ENCODE data around the gene DEFB108B.
"Not testable (repeated sequence)": the region's sequence is repeated elsewhere in the genome, so short reads cannot be mapped to it uniquely, and the experiment has no call there.

Gene DEFB108B, protein sequence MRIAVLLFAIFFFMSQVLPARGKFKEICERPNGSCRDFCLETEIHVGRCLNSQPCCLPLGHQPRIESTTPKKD

GRCh38 chr11:71832811-71833210 lies at the start of gene DEFB108B:
TSS of gene DEFB108B (plus strand) at chr11:71833200. CDS start at chr11:71833200, 0 bp downstream.
- in situ Hi-C loops (cut with HindIII; ENCODE audit: low sequenced_read_pairs) = not testable (repeated sequence)

DNA sequence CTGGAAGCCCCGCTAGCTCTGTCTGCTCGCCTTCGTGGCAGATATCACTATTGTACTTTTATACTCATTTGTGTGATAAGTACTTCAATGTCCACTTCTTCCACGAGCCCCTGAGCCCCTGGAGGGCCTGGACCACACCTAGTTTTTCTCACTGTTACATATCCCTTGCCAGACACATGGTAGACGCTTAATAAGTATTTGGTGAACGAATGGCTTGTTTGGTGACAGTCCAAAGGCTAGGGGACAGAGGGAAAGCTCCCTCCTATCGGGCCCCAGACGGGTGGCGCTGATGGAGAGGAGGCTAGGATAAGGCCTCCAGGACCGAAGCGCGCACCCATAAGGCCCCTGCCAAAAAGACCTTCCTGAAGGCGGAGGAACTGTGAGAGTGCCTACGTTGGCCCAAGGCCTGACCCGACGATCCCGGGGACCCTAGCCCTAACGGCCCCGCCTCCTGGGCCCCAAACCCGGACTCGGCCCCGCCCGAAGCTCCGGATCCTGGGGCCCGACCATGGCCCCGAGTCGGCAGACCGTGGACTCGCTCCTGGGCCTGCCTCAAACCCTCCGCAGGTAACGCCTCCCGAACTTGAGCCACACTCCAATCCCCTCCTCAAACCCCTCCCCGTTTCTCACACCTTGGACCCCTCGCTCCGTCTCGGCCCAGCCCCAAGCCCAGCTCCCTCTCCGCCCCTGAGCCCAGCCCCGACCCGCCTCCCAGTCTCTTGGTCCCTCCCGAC lies 46.7 kb upstream of the DEFB108B start:
- in situ Hi-C loops (cut with HindIII; ENCODE audit: low sequenced_read_pairs) = not testable (repeated sequence)

DNA sequence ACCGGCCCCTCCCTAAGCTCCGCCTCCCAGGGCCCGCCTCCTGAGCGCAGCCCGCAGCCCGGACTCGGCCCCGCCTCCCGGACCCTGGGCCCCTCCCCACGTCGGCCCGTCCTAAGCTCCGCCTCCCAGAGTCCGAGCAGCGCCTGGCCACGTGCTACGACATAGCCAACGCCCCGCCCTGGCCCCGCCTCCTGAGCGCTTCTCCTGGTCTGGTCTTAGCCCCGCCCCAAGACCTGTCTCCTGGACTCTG lies 46.2 kb upstream of the DEFB108B start:
- in situ Hi-C loops (cut with HindIII; ENCODE audit: low sequenced_read_pairs) = not testable (repeated sequence)

GRCh38 chr11:71787098-71787823 lies 45.7 kb upstream of the DEFB108B start:
- in situ Hi-C loops (cut with HindIII; ENCODE audit: low sequenced_read_pairs) = no loop called here

DNA sequence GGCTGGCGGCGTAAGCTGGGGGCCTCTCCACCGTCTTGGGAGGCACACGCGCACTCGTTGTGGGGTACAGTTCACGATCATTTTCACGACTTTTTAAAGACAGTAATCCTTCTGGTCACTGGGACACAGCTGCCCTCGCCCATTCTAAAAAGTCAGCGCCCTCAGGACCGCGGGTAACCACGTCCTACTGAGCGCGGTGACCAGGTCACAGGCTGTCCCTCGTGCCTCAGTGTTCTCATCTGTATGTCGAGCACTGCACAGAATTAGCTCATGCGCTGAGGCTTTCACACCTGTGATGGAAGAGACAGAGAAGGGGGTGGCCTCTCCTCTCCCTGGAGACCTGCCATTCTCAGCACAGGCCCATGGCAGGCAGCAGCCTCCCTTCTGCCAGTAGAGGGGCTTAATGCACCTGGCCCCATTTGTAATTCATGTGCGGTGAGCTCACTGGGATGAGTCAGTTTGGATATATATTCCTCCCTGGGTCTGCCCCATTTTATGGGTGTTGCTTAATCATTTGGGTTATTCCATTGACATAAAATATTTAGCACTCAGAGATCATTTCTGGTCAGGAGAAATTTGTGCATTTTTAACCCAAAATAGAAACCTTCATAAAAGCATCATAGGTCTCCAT lies 45.1 kb upstream of the DEFB108B start:
- in situ Hi-C loops (cut with HindIII; ENCODE audit: low sequenced_read_pairs) = not testable (repeated sequence)

DNA sequence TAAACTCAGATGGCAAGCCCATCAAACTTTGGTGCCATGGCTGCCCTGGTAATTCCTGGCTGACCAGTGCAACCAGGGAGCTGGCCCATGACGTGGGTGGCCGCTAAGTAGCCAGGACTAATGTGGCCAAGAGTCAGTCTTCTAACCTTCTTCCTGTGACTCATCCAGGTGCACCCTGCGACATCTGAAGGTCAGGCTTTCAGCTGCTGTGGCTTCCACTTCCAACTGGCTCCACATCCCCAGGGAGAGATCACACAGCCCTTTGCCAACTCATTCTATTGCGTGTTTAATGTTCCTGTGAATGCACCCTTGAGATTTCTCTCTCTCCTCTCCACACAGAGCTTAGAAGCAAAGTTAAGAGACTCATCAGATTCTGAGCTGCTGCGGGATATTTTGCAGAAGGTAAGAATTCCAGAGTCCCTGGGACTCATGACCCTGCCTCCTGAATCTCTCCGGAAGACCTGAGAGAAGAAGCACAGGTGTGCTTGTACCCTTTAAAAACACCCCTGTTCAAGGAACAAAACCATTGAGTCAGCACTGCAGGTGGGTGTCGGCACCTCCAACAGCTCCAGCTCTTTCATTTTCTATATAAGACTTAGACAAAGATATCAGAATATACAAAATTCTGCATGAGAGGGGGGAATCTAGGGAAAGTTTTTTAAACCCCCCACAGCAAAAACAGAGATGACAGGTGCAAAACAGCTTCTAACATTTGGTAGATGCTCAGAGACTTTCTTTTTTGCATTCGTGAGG lies 43.4 kb upstream of the DEFB108B start:
- in situ Hi-C loops (cut with HindIII; ENCODE audit: low sequenced_read_pairs) = not testable (repeated sequence)

- in situ Hi-C loops (cut with HindIII; ENCODE audit: low sequenced_read_pairs) = not testable (repeated sequence)
Observed at GRCh38 chr11:71791111-71791510, 41.9 kb upstream of the DEFB108B start.

DNA sequence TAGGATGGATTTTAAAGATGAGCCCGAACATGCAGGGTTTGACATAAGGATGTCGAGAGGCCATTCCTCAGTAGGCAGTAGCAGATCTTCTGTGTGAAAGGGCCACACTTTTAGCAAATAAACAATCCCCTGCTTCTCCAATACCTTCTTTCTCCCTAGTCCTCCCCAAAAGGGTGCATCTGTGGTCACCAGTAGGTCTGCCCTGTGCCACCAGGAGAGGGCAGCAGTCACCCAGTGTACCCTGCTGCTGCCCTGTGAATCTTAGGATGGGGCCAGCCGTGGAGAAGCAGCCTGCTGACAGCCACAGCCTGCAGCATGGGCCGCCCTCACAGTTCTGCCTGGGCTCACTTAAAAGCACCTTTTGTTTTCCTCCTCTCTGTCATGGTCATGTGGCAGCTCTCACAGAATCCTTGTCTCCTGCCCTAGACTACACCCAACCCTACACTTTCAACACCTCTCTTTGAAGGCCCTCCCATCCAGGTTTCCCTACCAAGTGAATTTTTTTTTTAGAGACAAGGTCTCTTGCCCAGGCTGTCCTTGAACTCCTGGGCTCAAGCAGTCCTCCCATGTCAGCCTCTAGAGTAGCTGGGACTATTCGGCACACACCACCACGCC lies 40.3 kb upstream of the DEFB108B start:
- in situ Hi-C loops (cut with HindIII; ENCODE audit: low sequenced_read_pairs) = not testable (repeated sequence)

DNA sequence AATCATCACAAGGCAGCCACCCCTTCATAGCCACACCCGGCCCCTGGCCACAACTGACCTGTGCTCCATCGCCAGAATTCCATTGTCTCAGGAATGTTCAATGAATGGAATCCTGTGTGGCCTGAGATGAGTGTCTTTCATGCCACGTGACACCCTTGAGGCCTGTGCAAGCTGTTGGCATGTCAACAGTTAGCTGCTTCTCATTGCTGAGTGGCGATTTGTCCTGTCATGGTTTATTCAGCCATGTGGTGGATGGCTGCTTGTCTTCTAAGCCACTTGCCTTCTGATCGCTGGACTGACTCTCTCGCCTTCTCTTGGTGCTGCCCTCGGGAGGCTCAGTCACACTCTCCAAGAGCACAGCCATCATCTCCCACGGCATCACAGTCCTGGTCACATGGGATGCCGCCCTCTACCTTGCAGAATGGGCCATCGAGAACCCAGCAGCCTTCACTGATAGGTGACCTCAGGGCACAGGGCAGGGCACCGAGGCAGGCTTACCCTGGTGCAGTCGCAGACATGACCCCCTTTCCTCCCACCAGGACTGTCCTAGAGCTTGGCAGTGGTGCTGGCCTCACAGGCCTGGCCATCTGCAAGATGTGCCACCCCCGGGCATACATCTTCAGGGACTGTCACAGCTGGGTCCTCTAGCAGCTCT lies 38.5 kb upstream of the DEFB108B start:
- in situ Hi-C loops (cut with HindIII; ENCODE audit: low sequenced_read_pairs) = not testable (repeated sequence)

DNA sequence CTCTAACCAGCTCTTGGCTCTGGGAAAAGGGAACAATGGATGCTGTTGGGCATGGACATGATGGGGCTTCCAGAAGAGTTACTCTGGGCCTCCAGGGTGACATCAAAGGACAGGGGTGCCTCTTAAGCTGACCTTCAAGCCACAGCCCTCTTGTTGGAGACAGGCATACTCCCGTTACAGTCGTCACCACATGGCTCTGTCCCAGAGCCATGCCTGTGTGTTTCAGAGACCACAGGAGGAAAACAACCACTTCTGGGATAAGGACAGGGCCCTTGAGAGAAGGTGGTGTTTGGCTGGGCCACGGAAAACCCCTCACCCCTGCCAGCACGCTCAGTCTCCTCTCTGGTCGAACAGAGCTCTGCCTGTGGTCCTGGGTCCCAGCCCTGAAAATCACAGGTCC lies 37.8 kb upstream of the DEFB108B start:
- in situ Hi-C loops (cut with HindIII; ENCODE audit: low sequenced_read_pairs) = not testable (repeated sequence)

DNA sequence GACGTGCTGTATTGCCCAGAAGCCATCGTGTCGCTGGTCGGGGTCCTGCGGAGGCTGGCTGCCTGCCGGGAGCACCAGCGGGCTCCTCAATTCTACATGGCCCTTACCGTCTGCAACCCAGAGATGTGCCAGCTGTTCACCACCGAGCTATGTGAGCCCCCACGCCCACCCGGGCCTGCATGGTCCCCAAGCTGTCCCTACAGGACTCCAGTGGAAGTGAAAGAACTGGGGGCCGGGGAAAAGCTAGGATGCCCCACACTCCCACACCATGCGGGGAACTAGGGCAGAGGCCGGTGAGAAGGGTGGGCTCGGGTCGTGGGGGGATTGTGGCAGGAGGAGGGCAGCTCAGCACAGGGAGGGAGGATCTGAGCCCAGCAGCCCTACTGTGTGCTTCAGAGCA lies 37.0 kb upstream of the DEFB108B start:
- in situ Hi-C loops (cut with HindIII; ENCODE audit: low sequenced_read_pairs) = not testable (repeated sequence)

- in situ Hi-C loops (cut with HindIII; ENCODE audit: low sequenced_read_pairs) = not testable (repeated sequence)
Observed at GRCh38 chr11:71796781-71797180, 36.2 kb upstream of the DEFB108B start.

- in situ Hi-C loops (cut with HindIII; ENCODE audit: low sequenced_read_pairs) = not testable (repeated sequence)
Observed at GRCh38 chr11:71799556-71800128, 33.4 kb upstream of the DEFB108B start.

- in situ Hi-C loops (cut with HindIII; ENCODE audit: low sequenced_read_pairs) = not testable (repeated sequence)
Observed at GRCh38 chr11:71800335-71800953, 32.6 kb upstream of the DEFB108B start.

DNA sequence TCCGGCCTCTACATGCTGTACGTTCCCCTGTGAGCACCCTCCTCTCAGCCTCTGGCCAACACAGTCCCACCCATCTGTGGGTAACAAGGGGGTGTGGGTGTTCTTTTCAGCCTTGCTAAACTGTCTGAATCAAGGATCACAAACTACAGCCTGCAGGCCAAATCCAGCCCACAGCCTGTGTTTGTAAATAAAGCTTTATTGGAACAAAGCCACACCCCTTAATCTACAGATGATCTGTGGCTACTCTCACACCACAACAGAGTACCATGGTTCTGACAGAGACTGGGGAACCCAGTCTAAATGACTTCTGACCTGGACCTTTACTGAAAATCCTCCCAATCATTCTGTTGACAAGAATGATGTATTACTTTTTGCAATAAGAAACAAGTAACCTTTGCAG lies 32.0 kb upstream of the DEFB108B start:
- in situ Hi-C loops (cut with HindIII; ENCODE audit: low sequenced_read_pairs) = not testable (repeated sequence)

DNA sequence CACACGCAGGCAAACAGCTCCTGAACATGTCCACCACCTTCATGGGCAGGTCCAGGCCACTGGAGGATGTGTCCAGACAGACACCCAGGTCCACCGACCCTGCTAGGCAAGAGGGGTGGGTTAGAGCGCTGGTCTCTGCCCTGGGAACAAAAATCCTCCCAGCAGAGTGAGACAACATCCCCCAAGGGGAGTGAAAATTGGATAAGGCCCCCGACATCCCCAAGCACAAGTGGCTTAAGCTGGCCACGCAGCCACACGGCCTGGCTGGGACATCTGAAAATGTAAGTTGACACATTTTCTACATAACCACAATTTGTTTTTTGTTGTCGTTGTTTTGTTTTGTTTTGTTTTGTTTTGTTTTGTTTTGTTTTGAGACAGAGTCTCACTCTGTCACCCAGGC lies 30.1 kb upstream of the DEFB108B start:
- in situ Hi-C loops (cut with HindIII; ENCODE audit: low sequenced_read_pairs) = not testable (repeated sequence)

DNA sequence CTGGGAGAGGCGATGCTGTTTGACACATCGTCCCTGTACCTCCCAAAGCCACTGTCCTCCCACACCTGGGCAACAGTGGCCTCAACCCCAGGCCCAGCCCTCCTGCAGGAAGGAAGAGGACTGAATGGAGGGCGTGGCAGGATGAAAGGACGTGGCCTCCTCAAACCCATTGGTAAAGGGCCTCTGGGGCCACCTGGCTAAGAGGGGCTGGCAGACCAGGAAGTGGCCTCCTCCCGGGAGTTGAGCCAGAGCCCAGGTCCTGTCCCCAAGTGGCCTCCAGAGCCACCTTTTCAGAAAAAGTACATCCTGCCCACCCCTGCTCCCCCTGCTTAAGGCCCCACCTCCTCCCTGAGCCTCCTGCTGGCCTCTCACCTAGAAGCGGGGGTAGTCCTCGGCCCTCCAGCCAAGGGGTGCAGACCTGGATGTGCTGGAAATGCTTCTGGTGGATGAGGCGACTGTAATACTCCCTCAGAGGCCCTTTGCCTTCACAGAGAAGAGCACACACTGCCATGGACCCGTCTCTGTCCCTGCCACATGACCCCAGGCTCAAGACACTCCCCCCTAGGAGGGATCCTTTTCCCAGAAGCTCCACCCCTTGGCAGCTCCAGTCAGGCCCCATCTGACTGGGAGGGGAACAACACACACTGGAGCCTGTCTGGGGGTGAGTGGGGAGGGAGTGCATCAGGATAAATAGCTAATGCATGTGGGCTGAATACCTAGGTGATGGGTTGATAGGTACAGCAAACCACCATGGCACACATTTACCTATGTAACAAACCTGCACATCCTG lies 28.6 kb upstream of the DEFB108B start:
- in situ Hi-C loops (cut with HindIII; ENCODE audit: low sequenced_read_pairs) = not testable (repeated sequence)

DNA sequence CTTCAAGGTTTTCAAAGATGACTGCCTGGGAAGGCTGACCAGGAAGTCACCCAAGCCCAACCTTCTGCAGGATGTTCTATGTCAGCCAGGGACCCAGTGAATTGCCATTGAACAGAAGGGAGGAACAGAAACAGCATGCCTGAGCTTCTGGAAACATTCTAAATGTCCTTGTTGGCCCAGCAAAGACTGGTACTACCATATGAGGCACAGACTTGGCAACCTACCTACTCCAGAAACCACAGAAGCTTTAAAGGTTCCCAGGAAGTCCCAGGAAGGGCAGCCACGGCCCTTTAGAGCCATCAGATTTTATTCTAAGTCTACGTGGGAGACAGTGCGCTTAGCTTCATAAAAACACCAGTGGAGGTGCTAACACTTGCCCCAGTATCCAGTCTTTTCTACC lies 20.5 kb upstream of the DEFB108B start:
- in situ Hi-C loops (cut with HindIII; ENCODE audit: low sequenced_read_pairs) = not testable (repeated sequence)

Measured in endothelial cell of hepatic sinusoid (primary cell).